Neural progenitor cell (in vitro differentiated cells): ENCODE results near the gene NOTUM.

Source experiments
- CTCF ChIP-seq: fragments of 200-600 bp; sonication (generic); IDR thresholded peaks from 2 replicates; pipeline ENCODE4 v1.5.1; 2017; ENCODE audit warnings: antibody characterized with exemption, mild to moderate bottlenecking
- EZH2 ChIP-seq: fragments of 200-600 bp; sonication (generic); IDR thresholded peaks from 2 replicates; pipeline ENCODE4 v1.6.1; 2017; ENCODE audit warnings: antibody characterized with exemption, mild to moderate bottlenecking, moderate library complexity
- EZH2phosphoT487 ChIP-seq: fragments of 200-600 bp; sonication (generic); IDR thresholded peaks from 2 replicates; pipeline ENCODE4 v1.6.1; 2017; ENCODE audit warnings: antibody characterized with exemption

- no peak for TF ChIP-seq CTCF
- no peak for TF ChIP-seq EZH2phosphoT487
- TF ChIP-seq EZH2, result no peak
Observed at GRCh38 chr17:81912441-81913309, 48.3 kb downstream of the NOTUM start.
